GM18508 (cell line): Measurements from ENCODE around the gene RNMT.
"Not testable (repeated sequence)": the region's sequence is repeated elsewhere in the genome, so short reads cannot be mapped to it uniquely, and the experiment has no call there.

Experiments
- ATAC-seq: cut with Tn5 transposase; IDR thresholded peaks from one replicate; pipeline ENCODE4 v1.9.1; 2021; ENCODE audit warnings: moderate number of reproducible peaks; ENCODE audit not compliant: insufficient read depth, unreplicated experiment

Gene RNMT

GRCh38 chr18:13726232-13726971 is at the start of gene RNMT, which contains the start of gene FAM210A:
Gene RNMT (plus strand): TSS chr18:13726673. CDS start chr18:13731518, 4,845 bp downstream.
Gene FAM210A (minus strand): TSS chr18:13726558. CDS start chr18:13682077, 44,481 bp downstream.
- peak; percentile 82 for ATAC-seq

- not testable (repeated sequence) for ATAC-seq
Observed at GRCh38 chr18:13677350-13677749, 49.1 kb upstream of the RNMT start.

DNA sequence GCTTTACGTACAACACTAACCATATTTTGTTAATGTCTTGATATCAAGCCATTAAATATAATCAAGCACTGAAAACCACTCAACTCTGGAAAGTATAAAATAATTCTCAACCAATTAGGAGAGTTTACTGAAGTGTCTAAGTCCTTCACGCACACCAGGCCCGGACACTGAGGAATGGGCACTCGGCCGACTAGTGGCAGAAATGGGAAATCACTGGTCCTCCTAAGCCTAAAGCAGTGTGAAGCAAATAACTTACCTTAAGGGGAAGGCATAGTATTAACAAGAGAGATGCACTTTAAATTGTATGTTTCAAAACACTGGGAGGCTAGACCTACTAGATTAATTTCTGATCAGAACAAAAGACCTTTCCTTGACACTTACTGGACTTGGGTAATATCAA is 45.9 kb upstream of the RNMT start:
- no peak for ATAC-seq

DNA sequence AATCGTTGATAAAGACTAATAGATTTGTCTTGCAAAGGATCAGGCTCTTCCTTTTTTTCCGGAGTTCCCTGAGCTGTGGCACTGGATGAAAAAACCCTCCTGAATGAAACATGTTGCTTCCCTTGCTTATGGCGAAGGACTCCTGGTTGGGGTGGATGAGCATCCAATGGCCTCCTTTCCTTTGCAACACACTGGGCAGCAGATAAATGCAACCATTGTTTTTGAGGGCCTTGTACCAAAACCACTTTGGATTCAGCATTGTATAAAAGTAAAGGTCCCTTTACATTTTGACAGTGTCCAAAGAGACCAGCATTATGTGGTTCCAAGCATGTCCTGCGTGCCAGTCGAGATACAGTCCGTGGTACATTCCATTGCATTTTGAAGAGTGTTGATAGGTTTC is 44.8 kb upstream of the RNMT start:
- ATAC-seq: no peak

- no peak for ATAC-seq
Observed at GRCh38 chr18:13684546-13684945, 41.9 kb upstream of the RNMT start.

DNA sequence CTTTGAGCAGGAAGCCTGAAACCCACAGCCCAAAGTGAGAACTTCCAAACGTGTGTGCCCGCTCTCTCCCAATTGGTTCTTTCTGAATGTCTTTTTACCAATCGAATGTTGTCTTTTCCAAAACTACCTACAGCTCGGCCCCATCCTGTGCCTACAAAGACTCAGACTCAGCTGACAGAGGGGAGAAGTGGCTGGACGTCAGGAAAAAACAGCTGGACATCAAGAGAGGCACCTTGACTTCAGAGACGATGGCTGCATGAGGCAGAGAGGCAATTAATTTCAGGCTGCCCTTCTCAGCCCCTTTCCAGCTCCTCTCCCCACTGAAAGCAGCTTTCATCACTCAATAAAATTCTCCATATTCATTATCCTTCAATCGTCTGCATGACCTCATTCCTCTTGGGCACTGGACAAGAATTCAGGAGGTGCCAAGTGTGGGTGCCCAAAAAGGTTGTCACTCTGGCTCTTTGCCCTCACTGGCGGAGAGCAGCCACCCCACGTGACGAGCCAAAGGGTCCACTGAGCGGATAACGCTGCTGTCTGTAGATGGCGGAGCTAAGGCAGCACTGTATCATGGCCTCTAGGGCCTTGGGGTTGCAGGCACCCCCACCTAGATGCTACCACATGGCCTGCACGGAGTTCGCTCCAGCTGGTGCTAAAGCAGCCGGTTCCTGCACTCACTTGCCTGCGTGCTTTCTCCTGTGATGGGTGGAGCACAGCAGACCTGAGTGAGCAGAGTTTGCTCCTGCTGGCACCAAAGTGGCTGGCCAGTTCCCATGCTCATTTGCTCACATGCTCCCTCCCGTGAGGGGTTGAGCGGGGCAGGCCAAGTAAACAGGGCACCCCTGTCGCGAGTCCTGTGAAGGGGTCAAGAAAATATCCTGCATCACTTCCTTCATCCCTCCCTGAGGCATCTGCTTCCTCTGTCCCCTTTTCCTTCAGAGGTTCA is 38.0 kb upstream of the RNMT start:
- ATAC-seq: no peak

DNA sequence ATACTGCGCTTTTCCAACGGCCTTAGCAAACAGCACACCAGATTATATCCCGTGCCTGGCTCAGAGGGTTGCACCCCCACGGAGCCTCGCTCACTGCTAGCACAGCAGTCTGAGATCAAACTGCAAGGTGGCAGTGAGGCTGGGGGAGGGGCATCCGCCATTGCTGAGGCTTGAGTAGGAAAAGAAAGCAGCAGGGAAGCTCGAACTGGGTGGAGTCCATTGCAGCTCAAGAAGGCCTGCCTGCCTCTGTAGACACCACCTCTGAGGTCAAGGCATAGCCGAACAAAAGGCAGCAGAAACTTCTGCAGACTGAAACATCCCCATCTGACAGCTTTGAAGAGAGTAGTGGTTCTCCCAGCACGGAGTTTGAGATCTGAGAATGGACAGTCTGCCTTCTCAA is 36.4 kb upstream of the RNMT start:
- ATAC-seq: not testable (repeated sequence)

- not testable (repeated sequence) for ATAC-seq
Observed at GRCh38 chr18:13695337-13695736, 31.1 kb upstream of the RNMT start.

- ATAC-seq: no peak
Observed at GRCh38 chr18:13696961-13697360, 29.5 kb upstream of the RNMT start.

GRCh38 chr18:13700153-13700552 is 26.3 kb upstream of the RNMT start:
- no peak for ATAC-seq

GRCh38 chr18:13703899-13704298 is 22.6 kb upstream of the RNMT start:
- ATAC-seq: no peak

DNA sequence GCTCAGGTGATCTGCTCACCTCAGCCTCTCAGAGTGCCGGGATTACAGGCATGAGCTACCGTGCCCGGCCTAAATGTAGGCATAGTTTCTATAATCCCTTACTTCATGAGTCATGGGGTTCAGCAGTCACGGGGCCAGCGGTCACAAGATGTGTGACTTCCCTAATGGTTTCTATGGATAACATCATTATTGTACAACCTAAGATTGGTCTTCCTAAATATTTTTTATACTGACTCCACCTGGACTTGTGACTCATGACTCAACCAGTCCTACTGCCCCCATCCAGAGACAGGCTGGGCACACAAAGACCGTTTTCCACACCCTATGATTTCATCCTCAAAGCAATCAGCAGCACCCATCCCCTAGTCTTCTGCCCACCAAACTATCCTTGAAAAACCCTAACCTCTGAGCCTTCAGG is 16.1 kb upstream of the RNMT start:
- no peak for ATAC-seq

GRCh38 chr18:13712400-13713131 is 13.9 kb upstream of the RNMT start:
- ATAC-seq: no peak

- no peak for ATAC-seq
Observed at GRCh38 chr18:13713455-13714055, 12.9 kb upstream of the RNMT start.

DNA sequence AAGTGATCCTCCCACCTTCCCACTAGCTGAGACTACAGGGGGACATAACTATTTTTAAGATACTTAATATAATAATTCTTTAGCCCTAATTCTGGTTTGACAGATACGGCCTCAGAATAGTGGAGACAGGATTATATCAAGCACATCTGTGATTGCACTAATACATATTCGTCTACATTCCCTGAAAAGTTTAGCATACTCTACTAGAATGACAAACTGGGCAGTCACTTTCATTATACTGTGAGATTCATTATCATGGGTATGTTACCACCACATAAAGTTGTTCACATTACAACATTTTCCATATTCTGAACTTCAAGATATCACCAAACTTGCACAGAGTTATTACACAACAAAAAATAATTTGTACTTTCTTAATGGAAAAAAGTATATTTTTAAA is 11.1 kb upstream of the RNMT start:
- no peak for ATAC-seq

DNA sequence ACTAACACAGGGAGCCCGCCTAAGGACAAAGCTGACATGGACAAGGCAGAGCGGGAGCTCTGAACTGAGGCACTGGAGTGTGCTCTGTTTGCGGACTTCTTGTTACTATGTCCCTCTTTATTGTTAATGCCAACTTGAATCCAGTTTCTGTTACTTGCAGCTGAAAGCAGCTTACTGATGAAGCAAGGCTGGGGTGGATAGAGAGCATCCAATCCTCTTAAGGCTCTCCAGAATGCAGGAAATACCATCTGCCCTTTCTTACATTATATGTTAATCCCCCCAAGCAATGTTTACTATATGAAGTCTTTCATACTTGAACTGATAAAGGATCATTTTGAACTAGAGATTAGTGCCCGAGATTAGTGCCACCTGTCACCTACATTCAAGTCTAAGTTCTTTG is 9.6 kb upstream of the RNMT start:
- no peak for ATAC-seq

GRCh38 chr18:13720123-13720522 is 6.3 kb upstream of the RNMT start:
- ATAC-seq: no peak

DNA sequence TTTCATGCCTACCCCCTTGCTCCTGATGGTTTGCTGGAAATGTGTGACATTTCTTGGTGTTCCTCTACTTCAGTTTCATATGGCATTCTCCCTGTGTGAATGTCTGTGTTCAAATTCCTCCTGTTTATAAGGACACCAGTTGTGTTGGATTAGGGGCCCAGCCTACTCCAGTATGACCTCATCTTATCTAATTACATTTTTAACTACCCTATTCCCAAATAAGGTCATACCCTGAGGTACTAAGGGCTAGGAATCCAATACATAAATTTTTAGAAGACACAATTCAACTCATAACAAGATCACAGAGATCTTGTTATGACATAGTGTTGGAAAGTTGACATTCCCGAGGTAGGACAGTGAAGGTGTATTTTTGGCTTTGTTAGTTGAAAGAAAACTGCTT is 5.6 kb upstream of the RNMT start:
- ATAC-seq: no peak

GRCh38 chr18:13725566-13726231 is 774 bp upstream of the RNMT start:
- peak; percentile 13 for ATAC-seq

- ATAC-seq: no peak
Observed at GRCh38 chr18:13726972-13727331, 479 bp downstream of the RNMT start.
